Measurements from ENCODE around the gene CNTN1.

The CNTN1 gene

GRCh38 chr12:40691913-40692764 lies at the start of gene CNTN1:
Gene CNTN1 (plus strand): TSS chr12:40692439.
- Histone ChIP-seq H3K9ac (ENCODE audit: low read depth in 1 of 2, low read length in 2 of 2) (no peak within 1 kb of the TSS), H3K4me1 (ENCODE audit: control insufficient read depth in 2 of 2, insufficient read depth in 2 of 2, low read length in 2 of 2) (no peaks in the 10 kb centered on the region)

GRCh38 chr12:40643506-40643905 lies 48.7 kb upstream of the CNTN1 start:
- Histone ChIP-seq H3K4me1 (ENCODE audit: control insufficient read depth in 2 of 2, insufficient read depth in 2 of 2, low read length in 2 of 2) (no peaks in the 10 kb centered on the region), H3K9me3 (ENCODE audit: control insufficient read depth in 2 of 2, low read length in 2 of 2) (no peaks in the 10 kb centered on the region), H3K27me3 (ENCODE audit: control insufficient read depth in 2 of 2, insufficient read depth in 2 of 2, low read length in 2 of 2) (no peaks in the 10 kb centered on the region), H3K9ac (ENCODE audit: low read depth in 1 of 2, low read length in 2 of 2) (no peak overlapping the region), H3K36me3 (ENCODE audit: control insufficient read depth in 2 of 2, insufficient read depth in 2 of 2, low read length in 2 of 2) (no peaks in the 10 kb centered on the region), H3K27ac (ENCODE audit: low read depth in 2 of 2, low read length in 2 of 2) (no peak overlapping the region), H3K4me3 (ENCODE audit: low read length in 2 of 2) (no peak overlapping the region)

More at GRCh38 chr12:40691913-40692764, at the start of gene CNTN1:
- Histone ChIP-seq H3K36me3 (ENCODE audit: control insufficient read depth in 2 of 2, insufficient read depth in 2 of 2, low read length in 2 of 2) (no peaks in the 10 kb centered on the region), H3K4me3 (ENCODE audit: low read length in 2 of 2) (peak within 1 kb of the TSS; percentile 62 to 63), H3K27me3 (ENCODE audit: control insufficient read depth in 2 of 2, insufficient read depth in 2 of 2, low read length in 2 of 2) (peaks cover 6 to 7% of the 10 kb centered on the region in 2 donors), H3K9me3 (ENCODE audit: control insufficient read depth in 2 of 2, low read length in 2 of 2) (no peaks in the 10 kb centered on the region), H3K27ac (ENCODE audit: low read depth in 2 of 2, low read length in 2 of 2) (no peak within 1 kb of the TSS)

GRCh38 chr12:40643976-40644375 lies 48.3 kb upstream of the CNTN1 start:
- no peak overlapping the region for H3K27ac ChIP-seq (ENCODE audit: low read depth in 2 of 2, low read length in 2 of 2)
- no peaks in the 10 kb centered on the region for H3K4me1 ChIP-seq (ENCODE audit: control insufficient read depth in 2 of 2, insufficient read depth in 2 of 2, low read length in 2 of 2)
- H3K9ac ChIP-seq (ENCODE audit: low read depth in 1 of 2, low read length in 2 of 2), result no peak overlapping the region
- no peaks in the 10 kb centered on the region for H3K9me3 ChIP-seq (ENCODE audit: control insufficient read depth in 2 of 2, low read length in 2 of 2)
- no peaks in the 10 kb centered on the region for H3K27me3 ChIP-seq (ENCODE audit: control insufficient read depth in 2 of 2, insufficient read depth in 2 of 2, low read length in 2 of 2)
- H3K36me3 ChIP-seq (ENCODE audit: control insufficient read depth in 2 of 2, insufficient read depth in 2 of 2, low read length in 2 of 2), result no peaks in the 10 kb centered on the region
- H3K4me3 ChIP-seq (ENCODE audit: low read length in 2 of 2), result no peak overlapping the region

- Histone ChIP-seq H3K4me3 (ENCODE audit: low read length in 2 of 2) (no peak overlapping the region), H3K27me3 (ENCODE audit: control insufficient read depth in 2 of 2, insufficient read depth in 2 of 2, low read length in 2 of 2) (no peaks in the 10 kb centered on the region), H3K27ac (ENCODE audit: low read depth in 2 of 2, low read length in 2 of 2) (no peak overlapping the region), H3K36me3 (ENCODE audit: control insufficient read depth in 2 of 2, insufficient read depth in 2 of 2, low read length in 2 of 2) (no peaks in the 10 kb centered on the region), H3K9ac (ENCODE audit: low read depth in 1 of 2, low read length in 2 of 2) (no peak overlapping the region), H3K9me3 (ENCODE audit: control insufficient read depth in 2 of 2, low read length in 2 of 2) (no peaks in the 10 kb centered on the region), H3K4me1 (ENCODE audit: control insufficient read depth in 2 of 2, insufficient read depth in 2 of 2, low read length in 2 of 2) (no peaks in the 10 kb centered on the region)
Observed at GRCh38 chr12:40644708-40645107, 47.5 kb upstream of the CNTN1 start.

- no peak overlapping the region for H3K27ac ChIP-seq (ENCODE audit: low read depth in 2 of 2, low read length in 2 of 2)
- no peaks in the 10 kb centered on the region for H3K9me3 ChIP-seq (ENCODE audit: control insufficient read depth in 2 of 2, low read length in 2 of 2)
- H3K27me3 ChIP-seq (ENCODE audit: control insufficient read depth in 2 of 2, insufficient read depth in 2 of 2, low read length in 2 of 2), result no peaks in the 10 kb centered on the region
- H3K4me3 ChIP-seq (ENCODE audit: low read length in 2 of 2), result no peak overlapping the region
- no peaks in the 10 kb centered on the region for H3K4me1 ChIP-seq (ENCODE audit: control insufficient read depth in 2 of 2, insufficient read depth in 2 of 2, low read length in 2 of 2)
- no peak overlapping the region for H3K9ac ChIP-seq (ENCODE audit: low read depth in 1 of 2, low read length in 2 of 2)
- H3K36me3 ChIP-seq (ENCODE audit: control insufficient read depth in 2 of 2, insufficient read depth in 2 of 2, low read length in 2 of 2), result no peaks in the 10 kb centered on the region
Observed at GRCh38 chr12:40645361-40645760, 46.9 kb upstream of the CNTN1 start.

GRCh38 chr12:40646456-40646855 lies 45.8 kb upstream of the CNTN1 start:
- Histone ChIP-seq H3K9ac (ENCODE audit: low read depth in 1 of 2, low read length in 2 of 2) (no peak overlapping the region), H3K27ac (ENCODE audit: low read depth in 2 of 2, low read length in 2 of 2) (no peak overlapping the region), H3K9me3 (ENCODE audit: control insufficient read depth in 2 of 2, low read length in 2 of 2) (no peaks in the 10 kb centered on the region), H3K27me3 (ENCODE audit: control insufficient read depth in 2 of 2, insufficient read depth in 2 of 2, low read length in 2 of 2) (no peaks in the 10 kb centered on the region), H3K4me3 (ENCODE audit: low read length in 2 of 2) (no peak overlapping the region), H3K36me3 (ENCODE audit: control insufficient read depth in 2 of 2, insufficient read depth in 2 of 2, low read length in 2 of 2) (no peaks in the 10 kb centered on the region), H3K4me1 (ENCODE audit: control insufficient read depth in 2 of 2, insufficient read depth in 2 of 2, low read length in 2 of 2) (no peaks in the 10 kb centered on the region)

GRCh38 chr12:40646911-40647310 lies 45.3 kb upstream of the CNTN1 start:
- Histone ChIP-seq H3K27me3 (ENCODE audit: control insufficient read depth in 2 of 2, insufficient read depth in 2 of 2, low read length in 2 of 2) (no peaks in the 10 kb centered on the region), H3K9me3 (ENCODE audit: control insufficient read depth in 2 of 2, low read length in 2 of 2) (no peaks in the 10 kb centered on the region), H3K36me3 (ENCODE audit: control insufficient read depth in 2 of 2, insufficient read depth in 2 of 2, low read length in 2 of 2) (no peaks in the 10 kb centered on the region), H3K4me1 (ENCODE audit: control insufficient read depth in 2 of 2, insufficient read depth in 2 of 2, low read length in 2 of 2) (no peaks in the 10 kb centered on the region), H3K4me3 (ENCODE audit: low read length in 2 of 2) (no peak overlapping the region), H3K27ac (ENCODE audit: low read depth in 2 of 2, low read length in 2 of 2) (no peak overlapping the region), H3K9ac (ENCODE audit: low read depth in 1 of 2, low read length in 2 of 2) (no peak overlapping the region)

- Histone ChIP-seq H3K4me1 (ENCODE audit: control insufficient read depth in 2 of 2, insufficient read depth in 2 of 2, low read length in 2 of 2) (no peaks in the 10 kb centered on the region), H3K9me3 (ENCODE audit: control insufficient read depth in 2 of 2, low read length in 2 of 2) (no peaks in the 10 kb centered on the region), H3K36me3 (ENCODE audit: control insufficient read depth in 2 of 2, insufficient read depth in 2 of 2, low read length in 2 of 2) (no peaks in the 10 kb centered on the region), H3K27ac (ENCODE audit: low read depth in 2 of 2, low read length in 2 of 2) (no peak overlapping the region), H3K27me3 (ENCODE audit: control insufficient read depth in 2 of 2, insufficient read depth in 2 of 2, low read length in 2 of 2) (no peaks in the 10 kb centered on the region), H3K4me3 (ENCODE audit: low read length in 2 of 2) (no peak overlapping the region), H3K9ac (ENCODE audit: low read depth in 1 of 2, low read length in 2 of 2) (no peak overlapping the region)
Observed at GRCh38 chr12:40647651-40648050, 44.6 kb upstream of the CNTN1 start.

- Histone ChIP-seq H3K36me3 (ENCODE audit: control insufficient read depth in 2 of 2, insufficient read depth in 2 of 2, low read length in 2 of 2) (no peaks in the 10 kb centered on the region), H3K9ac (ENCODE audit: low read depth in 1 of 2, low read length in 2 of 2) (no peak overlapping the region), H3K4me1 (ENCODE audit: control insufficient read depth in 2 of 2, insufficient read depth in 2 of 2, low read length in 2 of 2) (no peaks in the 10 kb centered on the region), H3K27me3 (ENCODE audit: control insufficient read depth in 2 of 2, insufficient read depth in 2 of 2, low read length in 2 of 2) (no peaks in the 10 kb centered on the region), H3K4me3 (ENCODE audit: low read length in 2 of 2) (no peak overlapping the region), H3K27ac (ENCODE audit: low read depth in 2 of 2, low read length in 2 of 2) (no peak overlapping the region), H3K9me3 (ENCODE audit: control insufficient read depth in 2 of 2, low read length in 2 of 2) (no peaks in the 10 kb centered on the region)
Observed at GRCh38 chr12:40648519-40648918, 43.7 kb upstream of the CNTN1 start.

- Histone ChIP-seq H3K9ac (ENCODE audit: low read depth in 1 of 2, low read length in 2 of 2) (no peak overlapping the region), H3K27ac (ENCODE audit: low read depth in 2 of 2, low read length in 2 of 2) (no peak overlapping the region), H3K36me3 (ENCODE audit: control insufficient read depth in 2 of 2, insufficient read depth in 2 of 2, low read length in 2 of 2) (no peaks in the 10 kb centered on the region)
Observed at GRCh38 chr12:40650038-40650704, 42.1 kb upstream of the CNTN1 start.

More at GRCh38 chr12:40650038-40650704, 42.1 kb upstream of the CNTN1 start:
- Histone ChIP-seq H3K4me3 (ENCODE audit: low read length in 2 of 2) (no peak overlapping the region), H3K9me3 (ENCODE audit: control insufficient read depth in 2 of 2, low read length in 2 of 2) (no peaks in the 10 kb centered on the region), H3K4me1 (ENCODE audit: control insufficient read depth in 2 of 2, insufficient read depth in 2 of 2, low read length in 2 of 2) (no peaks in the 10 kb centered on the region), H3K27me3 (ENCODE audit: control insufficient read depth in 2 of 2, insufficient read depth in 2 of 2, low read length in 2 of 2) (no peaks in the 10 kb centered on the region)
